ENCODE measurements around the gene MYL2. TPM values are rescaled to one million over a fixed set of nuclear protein-coding genes. Genes with fewer than 3 reads are reported as not detected.

Gene MYL2
- total and polyA plus RNA-seq, 2 experiments from 2014 or later = not detected

GRCh38 chr12:110943373-110943772 lies 23.0 kb upstream of the MYL2 start:
- Histone ChIP-seq H3K36me3 (ENCODE audit: insufficient read depth) (0 out of 2 replicates have a peak, but pooled peaks cover 5% of the 10 kb centered on the region), H3K27ac (ENCODE audit: low read depth) (no peak overlapping the region), H4K20me1 (replicated peaks; ENCODE audit: insufficient read depth) (no peaks in the 10 kb centered on the region), H3K4me2 (no peak overlapping the region), H3F3A (replicated peaks; ENCODE audit: low read depth) (no peaks in the 10 kb centered on the region), H3K9me2 (ENCODE audit: insufficient read depth) (0 out of 2 replicates have a peak, but pooled peaks cover 10% of the 10 kb centered on the region), H3K79me2 (replicated peaks; ENCODE audit: insufficient read depth) (no peaks in the 10 kb centered on the region), H3K27me3 (ENCODE audit: insufficient read depth) (no peaks in the 10 kb centered on the region), H3K4me1 (ENCODE audit: insufficient read depth) (peaks cover 3% of the 10 kb centered on the region; the same call in 1 of the 2 replicates), H3K4me3 (no peak overlapping the region), H2AFZ (no peak overlapping the region)
- TF ChIP-seq EZH2 (IDR thresholded peaks at IDR 0.05; ENCODE audit: low read depth, unreplicated experiment) = no peak
- no peak for TF ChIP-seq STAT1 (IDR thresholded peaks at IDR 0.05; ENCODE audit: unreplicated experiment)
- no peak for TF ChIP-seq CREB1 (CRISPR knock-in tag; IDR thresholded peaks at IDR 0.05; ENCODE audit: low read depth)
- no peak for TF ChIP-seq CTCF (conservative IDR thresholded peaks at IDR 0.05; ENCODE audit: low read depth in 2 of 2)
- TF ChIP-seq POLR2AphosphoS5 (IDR thresholded peaks at IDR 0.05; ENCODE audit: low read depth) = no peak
- no peak for TF ChIP-seq ZNF462 (CRISPR knock-in tag; IDR thresholded peaks at IDR 0.05)
- TF ChIP-seq EZH2phosphoT487 (IDR thresholded peaks at IDR 0.05; ENCODE audit: unreplicated experiment) = no peak
- TF ChIP-seq NANOG (IDR thresholded peaks at IDR 0.05; ENCODE audit: borderline replicate concordance) = no peak
- TF ChIP-seq REST (IDR thresholded peaks at IDR 0.05; ENCODE audit: unreplicated experiment) = no peak
- TF ChIP-seq ZNF331 (CRISPR knock-in tag; IDR thresholded peaks at IDR 0.05; ENCODE audit: low read depth) = no peak
- no peak for TF ChIP-seq ETS1 (IDR thresholded peaks at IDR 0.05)
- no peak for TF ChIP-seq JUNB (IDR thresholded peaks at IDR 0.05; ENCODE audit: unreplicated experiment)
- no peak for TF ChIP-seq ZNF114 (CRISPR knock-in tag; IDR thresholded peaks at IDR 0.05)
- peaks cover 3% of the 10 kb centered on the region for H3K27me3 Mint-ChIP-seq (ENCODE audit: insufficient read depth, low read depth, poor library complexity)
- H3K4me1 Mint-ChIP-seq = peaks cover 3% of the 10 kb centered on the region; the same call in 2 of the 3 replicates
- H3K4me3 Mint-ChIP-seq = no peak overlapping the region
- no peak overlapping the region for H3K27ac Mint-ChIP-seq
- ATAC-seq (no peak), DNase-seq (ENCODE audit: low spot score) (no peak)
- H3K36me3 Mint-ChIP-seq (ENCODE audit: low read depth) = peaks cover 47% of the 10 kb centered on the region
- H3K9me3 Mint-ChIP-seq = peaks cover 34% of the 10 kb centered on the region
